Calu3 (cell line): Measurements from ENCODE around the gene NMU. TPM values are rescaled to one million over a fixed set of nuclear protein-coding genes. Genes with fewer than 3 reads are reported as not detected.

Experiments used
- BruUV-seq: library from RNA; stranded (reverse); fragments of 400-500 nt; replicated peaks from 2 replicates; lab custom pipeline; 2021; lab: Mats Ljungman, UMichigan
- CTCF ChIA-PET: fragments of 300-600 bp; sonication (Branson Sonifier 250); formaldehyde crosslinking; loops from one replicate; lab custom pipeline; 2022; ENCODE audit warnings: antibody characterized with exemption; lab: Charles Lee
- DNase-seq: peaks from one replicate; pipeline ENCODE4 v3.0.0; 2022
- H3K27ac Mint-ChIP-seq: one replicate; pipeline ENCODE4 v1.8.0; 2022; ENCODE audit warnings: mixed read lengths; ENCODE audit not compliant: unreplicated experiment
- H3K27me3 Mint-ChIP-seq: one replicate; pipeline ENCODE4 v1.8.0; 2022; ENCODE audit warnings: mixed read lengths; ENCODE audit not compliant: unreplicated experiment
- H3K36me3 Mint-ChIP-seq: one replicate; pipeline ENCODE4 v1.8.0; 2022; ENCODE audit warnings: mild to moderate bottlenecking, moderate library complexity, mixed read lengths; ENCODE audit not compliant: insufficient read depth, unreplicated experiment
- H3K4me1 Mint-ChIP-seq: one replicate; pipeline ENCODE4 v1.8.0; 2022; ENCODE audit warnings: mild to moderate bottlenecking, low read depth, mixed read lengths; ENCODE audit not compliant: unreplicated experiment
- H3K4me3 Mint-ChIP-seq: one replicate; pipeline ENCODE4 v1.8.0; 2022; ENCODE audit warnings: mild to moderate bottlenecking, low read depth, moderate library complexity, mixed read lengths; ENCODE audit not compliant: unreplicated experiment
- H3K9me3 Mint-ChIP-seq: one replicate; pipeline ENCODE4 v1.8.0; 2022; ENCODE audit warnings: low read depth, mixed read lengths; ENCODE audit not compliant: unreplicated experiment
- CTCF ChIP-seq: fragments of 200-600 bp; IDR thresholded peaks from one replicate; pipeline ENCODE4 v1.8.0; 2022; ENCODE audit warnings: antibody characterized with exemption; ENCODE audit not compliant: unreplicated experiment
- intact Hi-C: fragments of 100-400 bp; cut with micrococcal nuclease; formaldehyde crosslinking; loops from one replicate; pipeline ENCODE4 v1.10.0; 2022; ENCODE audit not compliant: unreplicated experiment
- total RNA-seq: library from RNA; stranded (reverse); gene quantifications from 2 replicates; pipeline ENCODE4 v1.2.3, GENCODE V29; 2022

Gene NMU
- total RNA-seq, 1 experiment from 2014 or later, result 4.1 TPM

DNA sequence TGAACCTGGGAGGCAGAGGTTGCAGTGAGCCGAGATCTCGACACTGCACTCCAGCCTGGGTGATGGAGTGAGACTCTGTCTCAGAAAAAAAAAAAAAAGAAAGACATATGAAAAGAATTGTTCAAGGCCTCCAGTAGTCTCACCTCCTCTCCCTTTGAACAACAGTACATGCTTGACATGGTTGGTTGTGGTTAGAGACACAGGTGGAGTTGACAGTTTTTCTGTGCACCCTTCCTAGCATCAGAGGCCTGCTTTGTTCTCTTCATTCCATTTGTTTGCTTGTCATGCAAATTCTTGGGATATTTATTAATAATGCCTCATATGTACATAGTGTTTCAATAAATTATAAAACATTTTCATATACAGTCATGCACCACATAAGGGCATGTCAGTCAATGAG lies 25.7 kb downstream of the NMU start:
- no peaks in the 10 kb centered on the region for H3K4me1 Mint-ChIP-seq
- BruUV-seq, result no TSS peak

DNA sequence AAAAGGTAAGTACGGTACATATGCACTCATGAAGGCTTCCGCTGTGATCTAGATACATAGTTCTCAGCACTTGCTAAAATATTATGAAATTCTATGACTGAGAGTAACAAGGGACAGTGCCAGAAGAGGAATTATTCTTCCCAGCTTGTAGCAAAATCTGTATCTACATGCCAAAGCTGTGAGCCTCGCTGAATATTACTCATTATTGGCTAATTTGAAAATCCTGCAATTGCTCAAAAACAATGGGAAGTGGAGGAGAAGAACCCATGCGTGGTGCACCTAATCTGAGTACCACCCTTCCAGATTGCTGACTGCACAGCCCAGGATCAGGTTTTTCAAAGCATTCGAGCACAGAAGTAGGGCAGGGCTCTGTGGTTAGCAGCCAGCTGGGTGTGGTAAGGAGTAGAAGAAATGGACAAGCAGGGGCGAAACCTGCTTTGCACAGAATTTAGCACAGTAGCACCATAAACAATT lies 26.7 kb downstream of the NMU start:
- no peaks in the 10 kb centered on the region for H3K36me3 Mint-ChIP-seq

More for the DNA sequence above, 25.7 kb downstream of the NMU start:
- Mint-ChIP-seq H3K4me3 (no peak overlapping the region), H3K9me3 (no peaks in the 10 kb centered on the region), H3K27me3 (no peaks in the 10 kb centered on the region), H3K27ac (no peak overlapping the region), H3K36me3 (no peaks in the 10 kb centered on the region)
- DNase-seq, result no peak
- CTCF ChIA-PET, result no interaction called here
- no peak for TF ChIP-seq CTCF
- intact Hi-C loops, result no loop called here

DNA sequence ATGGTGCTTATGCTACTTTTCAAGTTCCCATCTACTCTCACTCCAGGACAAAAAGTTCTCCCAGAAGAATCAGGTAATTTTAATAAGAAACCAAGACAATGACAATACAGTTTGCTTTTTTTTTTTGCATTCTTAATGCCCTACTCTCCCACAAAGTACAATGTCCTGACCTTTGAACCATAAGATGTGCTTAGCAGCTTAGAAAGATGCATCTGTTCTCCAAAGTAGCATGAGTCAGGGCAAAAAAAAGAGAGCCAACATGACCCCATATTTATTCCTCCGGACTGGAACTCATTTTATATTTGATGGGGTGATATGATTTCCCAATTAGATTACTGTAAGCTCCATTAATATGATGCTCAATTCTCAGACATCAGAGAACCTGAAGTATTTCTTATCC lies 27.5 kb downstream of the NMU start:
- Mint-ChIP-seq H3K4me3 (no peak overlapping the region), H3K36me3 (no peaks in the 10 kb centered on the region), H3K9me3 (no peaks in the 10 kb centered on the region), H3K27me3 (no peaks in the 10 kb centered on the region), H3K27ac (no peak overlapping the region), H3K4me1 (no peaks in the 10 kb centered on the region)
- no peak for TF ChIP-seq CTCF
- DNase-seq, result no peak
- CTCF ChIA-PET, result no interaction called here
- no TSS peak for BruUV-seq
- intact Hi-C loops, result no loop called here

More for the DNA sequence above, 26.7 kb downstream of the NMU start:
- no TSS peak for BruUV-seq
- Mint-ChIP-seq H3K4me3 (no peak overlapping the region), H3K27me3 (no peaks in the 10 kb centered on the region), H3K4me1 (no peaks in the 10 kb centered on the region), H3K27ac (no peak overlapping the region), H3K9me3 (no peaks in the 10 kb centered on the region)
- CTCF ChIA-PET, result no interaction called here
- no peak for TF ChIP-seq CTCF
- no peak for DNase-seq
- intact Hi-C loops, result no loop called here

DNA sequence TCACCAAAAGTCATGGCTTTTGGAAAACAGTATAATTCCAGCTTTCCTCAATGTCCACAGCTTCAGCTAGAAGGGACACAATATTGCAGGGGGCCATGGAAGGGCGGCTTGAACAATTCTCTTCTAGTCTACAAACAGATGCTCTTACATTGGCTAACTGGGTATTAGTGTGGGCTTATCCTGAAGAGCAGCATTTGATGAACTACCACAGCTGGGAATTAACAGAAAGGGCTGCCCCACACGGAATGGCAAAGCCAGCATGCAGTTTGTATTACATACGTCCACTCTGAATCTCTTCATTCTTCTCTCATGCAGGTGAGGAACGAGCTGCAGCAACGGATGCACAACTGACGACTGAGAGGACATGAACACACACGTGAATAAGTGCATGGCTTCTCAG lies 31.1 kb downstream of the NMU start:
- no peaks in the 10 kb centered on the region for H3K9me3 Mint-ChIP-seq
- no peak for DNase-seq
- no peaks in the 10 kb centered on the region for H3K4me1 Mint-ChIP-seq
- H3K36me3 Mint-ChIP-seq, result no peaks in the 10 kb centered on the region
- H3K4me3 Mint-ChIP-seq, result no peak overlapping the region
- no peak for TF ChIP-seq CTCF
- no peaks in the 10 kb centered on the region for H3K27me3 Mint-ChIP-seq
- no peak overlapping the region for H3K27ac Mint-ChIP-seq
- CTCF ChIA-PET, result no interaction called here
- BruUV-seq, result no TSS peak
- intact Hi-C loops, result no loop called here
